HepG2 (cell line): ENCODE data around the gene HACD2. TPM values are rescaled to one million over a fixed set of nuclear protein-coding genes. Genes with fewer than 3 reads are reported as not detected.

ENCODE experiments used
- CCAR2 ChIP-seq: fragments of 200-400 bp; formaldehyde crosslinking; optimal IDR thresholded peaks from 2 replicates; pipeline ENCODE3; 2018; ENCODE audit warnings: low read depth, mild to moderate bottlenecking, low read length, moderate library complexity
- CENPT ChIP-seq: sonication (generic); formaldehyde crosslinking; IDR thresholded peaks from 2 replicates; pipeline ENCODE4 v1.8.0; 2022; ENCODE audit warnings: low read depth, mild to moderate bottlenecking, moderate library complexity, missing genetic modification reagents
- ETV5 ChIP-seq: IDR thresholded peaks from 2 replicates; pipeline ENCODE4 v1.6.1; 2018; ENCODE audit warnings: missing biosample characterization, missing genetic modification reagents, inconsistent platforms, borderline replicate concordance
- FOXA3 ChIP-seq: IDR thresholded peaks from 2 replicates; pipeline ENCODE4 v1.6.1; 2016; ENCODE audit warnings: missing genetic modification reagents, missing compliant biosample characterization
- FOXC1 ChIP-seq: sonication (generic); formaldehyde crosslinking; IDR thresholded peaks from 2 replicates; pipeline ENCODE4 v1.8.0; 2022; ENCODE audit warnings: mild to moderate bottlenecking, missing genetic modification reagents, borderline replicate concordance
- GZF1 ChIP-seq: sonication (generic); formaldehyde crosslinking; IDR thresholded peaks from 2 replicates; pipeline ENCODE4 v1.5.1; 2020; ENCODE audit warnings: mild to moderate bottlenecking, missing genetic modification reagents
- HDAC6 ChIP-seq: fragments of 200-600 bp; sonication (generic); IDR thresholded peaks from 2 replicates; pipeline ENCODE4 v1.7.0; 2017; ENCODE audit warnings: mild to moderate bottlenecking, antibody characterized with exemption, low read length, low read depth
- IRX3 ChIP-seq: sonication (generic); formaldehyde crosslinking; IDR thresholded peaks from 2 replicates; pipeline ENCODE4 v1.8.1; 2023; ENCODE audit warnings: mild to moderate bottlenecking, low read depth, missing genetic modification reagents, borderline replicate concordance
- KAT7 ChIP-seq: IDR thresholded peaks from 2 replicates; pipeline ENCODE4 v1.6.1; 2018; ENCODE audit warnings: borderline replicate concordance, missing compliant biosample characterization
- KMT2B ChIP-seq: IDR thresholded peaks from 2 replicates; pipeline ENCODE4 v1.6.1; 2016; ENCODE audit warnings: missing genetic modification reagents, missing compliant biosample characterization
- LBX2 ChIP-seq: sonication (generic); formaldehyde crosslinking; IDR thresholded peaks from 2 replicates; pipeline ENCODE4 v1.5.0; 2020; ENCODE audit warnings: missing genetic modification reagents, mild to moderate bottlenecking, borderline replicate concordance
- MED1 ChIP-seq: sonication (generic); formaldehyde crosslinking; IDR thresholded peaks from 2 replicates; pipeline ENCODE4 v1.4.0; 2020; ENCODE audit warnings: missing genetic modification reagents
- MYC ChIP-seq: sonication (generic); formaldehyde crosslinking; IDR thresholded peaks from 2 replicates; pipeline ENCODE4 v1.9.0; 2021; ENCODE audit warnings: missing genetic modification reagents, borderline replicate concordance
- PAWR ChIP-seq: sonication (generic); formaldehyde crosslinking; IDR thresholded peaks from 2 replicates; pipeline ENCODE4 v1.4.0; 2020; ENCODE audit warnings: missing genetic modification reagents, mild to moderate bottlenecking, borderline replicate concordance
- PAX8 ChIP-seq: sonication (generic); formaldehyde crosslinking; IDR thresholded peaks from 2 replicates; pipeline ENCODE4 v1.8.0; 2022; ENCODE audit warnings: mild to moderate bottlenecking, missing genetic modification reagents, borderline replicate concordance
- POLR2A ChIP-seq, 2 experiments: IDR thresholded peaks; 2 replicates each; pipeline ENCODE4 v1.6.1; 2011; ENCODE audit warnings: low read depth in 2 of 2, low read length in 2 of 2, mild to moderate bottlenecking in 1 of 2, moderate library complexity in 1 of 2; ENCODE audit not compliant: insufficient read depth in 1 of 2
- POLR2AphosphoS5 ChIP-seq: IDR thresholded peaks from 2 replicates; pipeline ENCODE4 v1.6.1; 2012; ENCODE audit warnings: low read depth, low read length
- POLR2G ChIP-seq: fragments of 200-400 bp; formaldehyde crosslinking; IDR thresholded peaks from 2 replicates; pipeline ENCODE4 v1.6.1; 2018; ENCODE audit warnings: mild to moderate bottlenecking, low read depth, low read length, moderate library complexity
- SNAI1 ChIP-seq: sonication (generic); formaldehyde crosslinking; IDR thresholded peaks from 2 replicates; pipeline ENCODE4 v1.5.0; 2020; ENCODE audit warnings: mild to moderate bottlenecking, missing genetic modification reagents, borderline replicate concordance
- SP2 ChIP-seq: sonication (generic); formaldehyde crosslinking; IDR thresholded peaks from 2 replicates; pipeline ENCODE4 v1.5.1; 2020; ENCODE audit warnings: mild to moderate bottlenecking, missing genetic modification reagents
- ZEB1 ChIP-seq: IDR thresholded peaks from 2 replicates; pipeline ENCODE4 v1.6.1; 2012; ENCODE audit warnings: mild to moderate bottlenecking, low read depth, inconsistent platforms; ENCODE audit not compliant: insufficient replicate concordance
- ZNF260 ChIP-seq: sonication (generic); formaldehyde crosslinking; IDR thresholded peaks from 2 replicates; pipeline ENCODE4 v1.4.0; 2020; ENCODE audit warnings: missing genetic modification reagents, low read depth, mild to moderate bottlenecking, borderline replicate concordance
- ZNF446 ChIP-seq: sonication (generic); formaldehyde crosslinking; IDR thresholded peaks from 2 replicates; pipeline ENCODE4 v1.5.0; 2020; ENCODE audit warnings: mild to moderate bottlenecking, missing genetic modification reagents
- ZNF547 ChIP-seq: sonication (generic); formaldehyde crosslinking; IDR thresholded peaks from 2 replicates; pipeline ENCODE4 v1.5.1; 2020; ENCODE audit warnings: mild to moderate bottlenecking, missing genetic modification reagents
- ZNF644 ChIP-seq: IDR thresholded peaks from 2 replicates; pipeline ENCODE4 v1.6.1; 2016; ENCODE audit warnings: low read depth
- ZSCAN25 ChIP-seq: sonication (generic); formaldehyde crosslinking; IDR thresholded peaks from 2 replicates; pipeline ENCODE4 v1.8.0; 2022; ENCODE audit warnings: mild to moderate bottlenecking, missing genetic modification reagents
- ZXDC ChIP-seq: sonication (generic); formaldehyde crosslinking; IDR thresholded peaks from 2 replicates; pipeline ENCODE4 v1.5.0; 2020; ENCODE audit warnings: mild to moderate bottlenecking, missing genetic modification reagents
- polyA plus RNA-seq, 8 experiments: library from polyadenylated mRNA; depleted of rRNA in 3 of 8; stranded (reverse) in 7 of 8; unstranded in 1 of 8; fragments of >200 nt; fragmentation: Illumina TruSeq in 4 of 8; extraction: Trizol in 4 of 8; gene quantifications; 2 replicates each; pipeline versions ENCODE4 v1.2.1 to v1.2.3, GENCODE V29; 2011 to 2016; ENCODE audit warnings: low read depth in 4 of 8, missing spikeins in 1 of 8, mixed read lengths in 1 of 8; ENCODE audit not compliant: insufficient read depth in 1 of 8
- total RNA-seq, 5 experiments: library from RNA; depleted of rRNA; stranded (reverse); fragments of >200 nt; fragmentation: Illumina TruSeq; extraction: Trizol; gene quantifications; 2 replicates each; pipeline ENCODE4 v1.2.3, GENCODE V29; 2016; ENCODE audit warnings: low read depth in 1 of 5
- TF ChIP-seq, protein P1 (sequence below): sonication (generic); formaldehyde crosslinking; IDR thresholded peaks from 2 replicates; pipeline ENCODE4 v1.8.0; 2022; ENCODE audit warnings: missing genetic modification reagents, mild to moderate bottlenecking, inconsistent platforms, borderline replicate concordance

Gene HACD2
- total and polyA plus RNA-seq, 2 of the 13 experiments (the other 11 are each of a cell fraction or from before 2014, with no cell fraction given): 47.0 to 50.4 TPM

DNA sequence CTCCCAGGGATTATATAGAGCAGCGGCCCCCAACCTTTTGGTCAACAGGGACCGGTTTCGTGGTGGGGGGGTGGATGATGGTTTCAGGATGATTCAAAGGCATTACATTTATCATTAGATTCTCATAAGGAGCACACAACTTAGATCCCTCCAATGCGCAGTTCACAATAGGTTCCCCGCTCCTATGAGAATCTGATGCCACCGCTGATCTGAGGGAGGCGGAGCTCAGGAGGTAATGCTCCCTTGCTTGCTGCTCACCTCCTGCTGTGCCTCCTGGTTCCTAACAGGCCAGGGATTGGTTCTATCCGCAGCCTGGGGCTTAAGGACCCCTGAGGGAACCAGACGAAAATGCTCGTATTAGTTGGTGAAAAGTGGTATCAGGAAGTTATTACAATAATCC, 1.3 kb upstream of the HACD2 start (continued):
- TF ChIP-seq ZNF547 (CRISPR knock-in tag): no peak
- TF ChIP-seq ETV5 (CRISPR knock-in tag): no peak
- no peak for TF ChIP-seq HDAC6
- no peak for TF ChIP-seq LBX2 (CRISPR knock-in tag)
- no peak for TF ChIP-seq IRX3
- peak; percentile 37; the same call in 1 of the 2 replicates for TF ChIP-seq KAT7 (CRISPR knock-in tag)
- TF ChIP-seq FOXC1 (CRISPR knock-in tag): no peak
- no peak for TF ChIP-seq PAWR
- peak; percentile 8 for TF ChIP-seq ZEB1
- peak; percentile 60 for TF ChIP-seq POLR2AphosphoS5
- no peak for TF ChIP-seq ZNF260
- TF ChIP-seq GZF1 (CRISPR knock-in tag): no peak
- TF ChIP-seq ZSCAN25: no peak
- no peak for TF ChIP-seq CENPT (CRISPR knock-in tag)
- no peak for TF ChIP-seq MED1 (CRISPR knock-in tag)
- TF ChIP-seq CCAR2: no peak
- peak; percentile 49 to 65; a peak in 3 of 4 replicates for TF ChIP-seq POLR2A (IDR thresholded peaks at IDR 0.05; ENCODE audit: insufficient read depth in 1 of 2, low read depth in 2 of 2, low read length in 2 of 2)
- TF ChIP-seq KMT2B (CRISPR knock-in tag): peak; percentile 54; the same call in 1 of the 2 replicates
- peak; percentile 36; the same call in 1 of the 2 replicates for TF ChIP-seq FOXA3
- TF ChIP-seq ZXDC (CRISPR knock-in tag): no peak
- TF ChIP-seq, protein P1, sequence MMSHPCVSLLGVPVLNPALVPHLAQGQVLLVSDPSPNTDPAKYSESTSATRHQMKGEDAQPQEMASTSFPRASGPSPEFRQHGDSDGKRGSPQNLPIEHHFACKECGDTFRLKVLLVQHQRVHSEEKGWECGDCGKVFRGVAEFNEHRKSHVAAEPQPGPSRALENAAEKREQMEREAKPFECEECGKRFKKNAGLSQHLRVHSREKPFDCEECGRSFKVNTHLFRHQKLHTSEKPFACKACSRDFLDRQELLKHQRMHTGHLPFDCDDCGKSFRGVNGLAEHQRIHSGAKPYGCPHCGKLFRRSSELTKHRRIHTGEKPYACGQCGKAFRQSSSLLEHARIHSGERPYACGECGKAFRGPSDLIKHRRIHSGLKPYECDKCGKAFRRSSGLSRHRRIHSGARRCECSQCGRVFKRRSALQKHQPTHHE: no peak
- 0 out of 2 replicates have a peak, but pooled peaks have one; percentile 33 for TF ChIP-seq ZNF644
- TF ChIP-seq PAX8 (CRISPR knock-in tag): no peak
- no peak for TF ChIP-seq MYC (CRISPR knock-in tag)
- TF ChIP-seq ZNF446 (CRISPR knock-in tag): no peak
- TF ChIP-seq POLR2G: peak; percentile 49
- TF ChIP-seq SP2 (CRISPR knock-in tag): no peak
- no peak for TF ChIP-seq SNAI1 (CRISPR knock-in tag)
